GM21528 (cell line): Measurements from ENCODE around the gene C1orf50.

Source experiments
- ATAC-seq: cut with Tn5 transposase; IDR thresholded peaks from one replicate; pipeline ENCODE4 v1.9.1; 2021; ENCODE audit warnings: mild to moderate bottlenecking, moderate library complexity; ENCODE audit not compliant: unreplicated experiment, low FRiP score

C1orf50 gene

DNA sequence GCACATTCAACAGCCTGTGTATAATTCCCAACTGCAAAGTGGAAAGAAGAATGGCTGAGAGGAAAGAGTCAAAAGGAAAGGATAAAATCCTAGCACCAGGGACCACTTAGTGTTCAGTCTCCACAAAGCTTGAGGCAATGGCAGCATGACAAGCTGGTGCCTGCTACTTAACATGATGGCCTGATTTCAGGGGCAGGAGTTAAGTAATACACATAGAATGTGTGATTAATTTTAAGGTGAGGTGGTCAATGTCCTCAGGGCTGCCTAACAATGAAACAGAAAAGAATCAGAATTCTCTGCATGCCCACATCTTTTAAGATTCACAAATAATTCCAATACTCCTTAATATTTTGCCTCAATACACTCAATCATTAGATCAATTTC, 9.2 kb upstream of the C1orf50 start:
- no peak for ATAC-seq

GRCh38 chr1:42758641-42759040, 8.4 kb upstream of the C1orf50 start:
- no peak for ATAC-seq

DNA sequence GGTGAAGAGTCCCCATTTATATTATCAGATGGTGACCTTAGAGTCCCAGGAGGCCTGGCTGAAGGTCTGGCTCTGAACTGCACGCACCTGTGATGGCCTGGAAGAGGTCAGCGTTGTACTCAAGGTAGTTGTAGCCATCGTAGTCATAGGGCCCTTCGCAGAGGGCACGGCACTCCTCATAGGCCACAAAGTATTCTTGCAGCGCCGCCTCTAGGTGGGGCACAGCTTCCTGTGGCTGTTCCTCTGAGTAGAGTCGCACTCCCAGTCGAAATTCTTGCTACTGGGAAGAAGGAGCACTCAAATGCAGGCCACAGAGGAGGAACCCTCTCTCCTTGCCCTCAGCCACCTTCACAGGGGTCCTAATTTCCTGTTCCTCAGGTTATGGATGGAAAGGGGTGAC, 7.9 kb upstream of the C1orf50 start:
- ATAC-seq: no peak

DNA sequence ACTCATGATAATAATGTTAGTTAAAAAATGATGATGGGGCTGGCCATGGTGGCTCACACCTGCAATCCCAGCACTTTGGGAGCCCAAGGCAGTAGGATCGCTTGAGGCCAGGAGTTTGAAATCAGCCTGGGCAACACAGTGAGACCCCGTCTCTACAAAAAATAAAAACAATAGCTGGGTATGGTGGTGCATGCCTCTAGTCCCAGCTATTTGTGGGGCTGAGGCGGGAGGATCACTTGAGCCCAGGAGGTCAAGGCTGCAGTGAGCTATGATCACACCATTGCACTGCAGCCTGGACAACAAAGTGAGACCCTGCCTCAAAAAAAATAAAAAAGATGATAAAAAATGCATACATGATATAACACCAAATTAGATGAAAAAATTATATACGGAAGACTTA, 5.5 kb upstream of the C1orf50 start:
- no peak for ATAC-seq

GRCh38 chr1:42762269-42762668, 4.8 kb upstream of the C1orf50 start:
- ATAC-seq: no peak

DNA sequence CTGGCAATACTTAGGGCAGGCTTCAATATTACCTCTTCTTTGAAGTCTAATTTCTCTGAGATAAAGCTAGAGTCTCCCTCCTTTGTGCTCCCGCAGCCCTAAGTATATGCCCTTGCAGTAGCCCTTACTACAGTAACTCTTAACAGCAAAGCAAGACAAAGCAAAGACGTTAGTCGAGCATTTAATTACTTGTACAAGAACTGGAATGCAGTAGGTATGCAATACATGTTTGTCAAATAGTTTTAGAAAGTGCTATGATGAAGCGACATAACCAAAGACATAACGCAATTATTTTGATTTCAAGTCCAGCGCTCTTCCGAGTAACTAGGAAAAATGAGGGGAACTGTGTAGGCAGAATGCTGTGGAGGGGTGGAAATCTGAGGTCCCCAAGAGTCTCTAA, 1.8 kb upstream of the C1orf50 start:
- ATAC-seq: no peak

- peak; percentile 29 for ATAC-seq
Observed at GRCh38 chr1:42765832-42766740, 963 bp upstream of the C1orf50 start.

GRCh38 chr1:42767510-42768000, 506 bp downstream of the C1orf50 start:
- peak; percentile 36 for ATAC-seq

- ATAC-seq: no peak
Observed at GRCh38 chr1:42768172-42768571, 1.1 kb downstream of the C1orf50 start.

GRCh38 chr1:42769811-42770210, 2.8 kb downstream of the C1orf50 start:
- ATAC-seq: no peak

DNA sequence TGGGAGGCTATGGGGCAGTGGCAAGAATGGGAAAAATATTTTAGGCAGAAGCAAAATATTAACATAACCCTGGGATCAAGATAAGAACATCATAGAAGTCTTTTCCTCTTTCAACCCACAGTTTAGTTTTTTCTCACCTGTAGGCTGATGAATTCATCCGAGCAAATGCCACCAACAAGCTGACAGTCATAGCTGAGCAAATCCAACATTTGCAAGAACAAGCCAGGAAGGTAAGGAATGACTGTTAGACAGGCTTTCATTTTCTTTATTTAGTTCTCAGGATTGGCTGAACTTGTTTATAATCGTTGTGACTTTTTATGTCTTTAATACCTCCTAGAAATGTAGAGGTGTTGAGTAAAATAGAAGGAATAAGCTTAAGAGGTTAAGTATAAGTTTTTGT, 6.4 kb downstream of the C1orf50 start:
- no peak for ATAC-seq

- no peak for ATAC-seq
Observed at GRCh38 chr1:42774928-42775526, 8.0 kb downstream of the C1orf50 start.

DNA sequence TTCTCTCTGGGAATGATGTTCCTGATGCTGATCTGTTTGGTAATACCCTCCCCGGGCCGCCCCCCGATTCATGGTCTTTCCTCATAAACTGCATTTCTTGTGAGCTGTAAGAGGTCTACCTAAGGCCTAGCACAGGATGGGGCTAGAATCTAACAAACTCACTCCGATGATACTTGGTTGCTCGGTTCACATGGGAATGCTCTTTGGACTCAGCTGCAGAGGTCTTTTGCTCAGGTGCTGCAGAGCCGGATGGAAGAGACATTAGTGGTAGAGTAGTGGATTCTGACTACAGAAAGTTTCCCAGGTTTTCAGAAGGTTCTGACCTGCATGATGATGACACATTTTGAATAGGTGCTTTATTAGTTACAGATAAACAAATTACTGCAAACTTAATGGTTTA, 9.5 kb downstream of the C1orf50 start:
- no peak for ATAC-seq

- no peak for ATAC-seq
Observed at GRCh38 chr1:42777852-42778251, 10.8 kb downstream of the C1orf50 start.

- no peak for ATAC-seq
Observed at GRCh38 chr1:42779725-42780124, 12.7 kb downstream of the C1orf50 start.

DNA sequence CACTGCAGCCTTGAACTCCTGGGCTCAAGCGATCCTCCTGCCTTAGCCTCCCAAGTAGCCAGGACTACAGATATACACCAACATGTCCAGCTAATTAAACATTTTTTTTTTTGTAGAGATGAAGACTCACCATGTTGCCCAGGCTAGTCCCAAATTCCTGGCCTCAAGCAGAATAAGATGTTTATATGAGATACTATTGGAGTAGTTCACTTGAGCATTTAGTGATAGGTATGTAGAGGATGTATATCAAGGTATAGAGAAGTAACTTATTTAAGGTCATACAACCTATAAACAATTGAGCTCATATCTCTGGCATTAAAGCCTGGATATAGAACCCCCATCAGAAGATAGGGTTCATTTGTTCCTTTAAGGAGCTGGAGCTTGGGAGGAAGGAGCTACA, 13.1 kb downstream of the C1orf50 start:
- no peak for ATAC-seq

DNA sequence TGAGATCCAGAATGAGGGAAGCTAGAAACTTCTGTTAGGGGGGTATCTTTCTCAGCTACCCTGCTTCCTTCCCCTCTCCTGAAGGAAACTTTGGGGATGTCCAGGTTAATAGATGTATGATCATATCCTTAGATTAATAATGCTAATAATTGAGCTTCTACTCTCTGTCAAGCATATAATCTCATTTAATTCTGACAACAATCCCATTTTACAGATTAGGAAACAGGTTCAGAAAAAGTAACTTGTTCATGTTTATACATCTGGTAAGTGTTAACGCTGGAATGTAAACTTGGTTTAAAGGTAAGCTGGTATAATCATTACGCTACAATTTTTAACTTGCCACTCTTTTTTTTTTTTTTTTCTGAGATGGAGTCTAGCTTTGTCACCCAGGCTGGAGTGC, 16.0 kb downstream of the C1orf50 start:
- no peak for ATAC-seq

DNA sequence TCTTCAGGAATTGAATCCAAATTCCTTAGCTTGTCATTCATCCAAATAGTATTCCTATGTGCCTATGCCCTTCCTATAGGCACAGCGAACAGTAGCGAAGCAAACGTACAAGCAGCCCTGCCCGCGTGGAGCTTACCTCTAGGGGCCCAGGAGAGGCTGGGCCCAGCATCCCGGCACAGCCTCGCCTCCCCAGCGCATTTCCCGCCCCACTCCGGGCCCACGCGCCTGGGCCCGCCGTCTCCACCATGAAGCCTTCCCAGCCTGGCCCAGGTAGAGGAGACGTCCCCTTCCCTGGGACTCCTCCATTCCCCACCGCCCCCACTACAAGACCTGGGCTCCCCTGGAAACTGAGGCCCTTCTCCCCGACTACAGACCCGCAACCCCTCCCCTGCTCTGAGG, 17.5 kb downstream of the C1orf50 start:
- ATAC-seq: no peak

DNA sequence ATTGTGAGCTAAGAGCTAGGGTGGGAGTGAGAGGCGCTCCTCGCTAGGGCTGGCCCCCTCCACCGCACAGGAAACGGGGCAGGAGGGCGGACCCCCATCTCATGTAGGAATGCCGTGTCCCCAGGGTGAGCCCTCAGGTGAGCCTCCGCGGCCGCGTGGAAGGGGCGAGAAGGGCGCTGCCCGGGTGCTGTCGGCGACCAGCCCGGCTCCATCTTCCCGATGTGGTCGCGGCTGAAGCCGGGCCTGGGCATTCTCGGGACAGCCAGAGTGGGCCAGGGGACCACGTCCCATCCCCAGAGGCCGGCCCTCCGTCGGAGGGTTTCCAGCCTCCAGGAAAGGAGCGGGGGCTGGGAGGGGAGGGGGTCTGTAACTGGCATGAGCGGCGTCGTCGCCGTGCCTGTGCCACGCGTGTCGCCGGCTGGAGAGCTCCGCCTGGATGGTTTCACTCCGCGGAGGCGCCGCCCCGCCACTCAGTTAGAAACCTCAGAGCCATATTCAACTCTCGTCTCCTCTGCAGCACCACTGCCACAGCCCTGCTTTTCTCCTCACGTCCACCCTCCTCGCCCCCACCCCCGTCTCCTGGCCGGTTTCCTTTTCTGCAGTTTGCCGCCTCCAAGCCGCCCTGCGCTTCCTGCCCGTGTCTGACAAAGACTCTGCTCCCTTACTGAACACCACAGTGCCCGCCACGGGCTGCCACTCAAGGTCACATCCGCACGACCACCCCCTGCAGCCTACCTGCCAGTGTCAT, 18.1 kb downstream of the C1orf50 start, which contains the start of gene TMEM269:
Gene TMEM269, plus strand, starts transcription at position 46 of the 748 bp plus-strand sequence. CDS start 4,903 bp downstream, outside the sequence.
- no peak for ATAC-seq

DNA sequence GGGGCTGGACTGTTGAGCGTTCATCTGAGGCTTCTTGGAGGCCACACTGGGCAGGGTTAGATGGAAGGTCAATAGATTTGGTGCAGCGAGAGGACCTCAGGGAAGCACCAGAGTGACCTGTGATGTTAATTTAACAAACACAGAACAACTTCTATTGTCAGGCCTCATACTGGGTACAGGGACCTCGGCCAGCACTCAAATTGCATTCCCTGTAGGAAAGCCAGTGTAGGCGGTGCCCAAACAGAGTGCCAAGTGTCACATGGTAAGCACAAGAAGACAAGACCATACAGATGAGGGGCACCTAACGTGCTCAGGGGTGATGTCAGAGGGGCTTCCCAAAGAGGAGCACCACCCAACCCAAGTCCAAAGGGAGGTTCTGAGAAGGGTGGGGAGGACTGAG, 19.0 kb downstream of the C1orf50 start:
- ATAC-seq: no peak

DNA sequence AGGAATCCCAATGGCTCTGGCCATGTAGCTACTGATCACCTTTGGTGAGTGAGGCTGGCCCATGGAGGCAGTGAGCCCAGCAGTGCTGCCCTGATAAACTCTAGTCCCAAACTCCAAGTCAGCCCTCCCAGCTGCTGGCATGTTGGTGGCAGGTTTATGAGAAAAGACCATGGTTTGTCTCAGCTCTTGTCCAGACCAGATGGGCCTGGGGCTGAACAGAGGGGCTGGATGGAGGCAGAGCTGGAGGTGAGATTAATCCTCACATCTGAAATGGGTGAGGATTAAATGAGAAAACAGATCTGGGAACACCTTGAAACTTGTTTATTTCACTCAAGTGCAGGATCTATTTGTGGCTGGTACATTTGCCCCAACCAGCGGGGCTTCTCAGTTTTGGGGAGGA, 21.0 kb downstream of the C1orf50 start:
- no peak for ATAC-seq
